Occipital lobe (tissue), 2 donors: ENCODE measurements around the gene RAB2B. TPM values are rescaled to one million over a fixed set of nuclear protein-coding genes. Genes with fewer than 3 reads are reported as not detected.

Source experiments
- small RNA-seq: library from RNA; depleted of rRNA; stranded (forward); fragments of <200 nt; gene quantifications from one replicate; pipeline ENCODE3, GENCODE V24; 2014
- total RNA-seq: library from RNA; depleted of rRNA; stranded (reverse); fragments of >200 nt; gene quantifications from one replicate; pipeline ENCODE4 v1.2.3, GENCODE V29; 2014

RAB2B gene
- total RNA-seq, 1 donor from 2014 or later = 48.0 TPM

Small RNA genes within 50 kb of the gene (small RNA-seq; reads per million reads assigned to genes)
- not detected for gene RN7SL650P

Other genes with a start within 250 kb of the RAB2B start
- gene HNRNPC, start 207.5 kb downstream of the RAB2B start, total RNA-seq = 531 TPM
- gene RPGRIP1, start 196.9 kb downstream of the RAB2B start, total RNA-seq = 0.16 TPM
- gene SUPT16H, start 92.9 kb downstream of the RAB2B start, total RNA-seq = 96.7 TPM
- 54.1 TPM for gene CHD8, start 20.8 kb downstream of the RAB2B start, total RNA-seq
- gene TOX4, start 236 bp upstream of the RAB2B start, total RNA-seq = 20.9 TPM
- 87.8 TPM for gene METTL3, start 34.4 kb upstream of the RAB2B start, total RNA-seq
- gene SALL2, start 49.4 kb upstream of the RAB2B start, total RNA-seq = 11.2 TPM
- gene OR10G3, start 103.1 kb upstream of the RAB2B start, total RNA-seq = not detected
- gene OR10G2, start 158.0 kb upstream of the RAB2B start, total RNA-seq = not detected
- not detected for gene OR4E2, start 176.9 kb upstream of the RAB2B start, total RNA-seq
- not detected for gene OR4E1, start 196.9 kb upstream of the RAB2B start, total RNA-seq